ENCODE measurements around the gene POLR2E.

- TF ChIP-seq CTCF (IDR thresholded peaks at IDR 0.05; ENCODE audit: low read depth, low read length, poor library complexity, severe bottlenecking): no peak
- no peak for TF ChIP-seq EZH2phosphoT487 (IDR thresholded peaks at IDR 0.05; ENCODE audit: borderline replicate concordance, low read length)
Measured at GRCh38 chr19:1046117-1046626, 49.0 kb downstream of the POLR2E start.
